CD4-positive, alpha-beta T cell treated with Interferon gamma for 1 hour (primary cell): Measurements from ENCODE around the gene DROSHA.
"Not testable (repeated sequence)": the region's sequence is repeated elsewhere in the genome, so short reads cannot be mapped to it uniquely, and the experiment has no call there.

Source experiments
- DNase-seq: peaks from one replicate; pipeline ENCODE4 v3.0.0-alpha.2; 2020

The DROSHA gene

DNA sequence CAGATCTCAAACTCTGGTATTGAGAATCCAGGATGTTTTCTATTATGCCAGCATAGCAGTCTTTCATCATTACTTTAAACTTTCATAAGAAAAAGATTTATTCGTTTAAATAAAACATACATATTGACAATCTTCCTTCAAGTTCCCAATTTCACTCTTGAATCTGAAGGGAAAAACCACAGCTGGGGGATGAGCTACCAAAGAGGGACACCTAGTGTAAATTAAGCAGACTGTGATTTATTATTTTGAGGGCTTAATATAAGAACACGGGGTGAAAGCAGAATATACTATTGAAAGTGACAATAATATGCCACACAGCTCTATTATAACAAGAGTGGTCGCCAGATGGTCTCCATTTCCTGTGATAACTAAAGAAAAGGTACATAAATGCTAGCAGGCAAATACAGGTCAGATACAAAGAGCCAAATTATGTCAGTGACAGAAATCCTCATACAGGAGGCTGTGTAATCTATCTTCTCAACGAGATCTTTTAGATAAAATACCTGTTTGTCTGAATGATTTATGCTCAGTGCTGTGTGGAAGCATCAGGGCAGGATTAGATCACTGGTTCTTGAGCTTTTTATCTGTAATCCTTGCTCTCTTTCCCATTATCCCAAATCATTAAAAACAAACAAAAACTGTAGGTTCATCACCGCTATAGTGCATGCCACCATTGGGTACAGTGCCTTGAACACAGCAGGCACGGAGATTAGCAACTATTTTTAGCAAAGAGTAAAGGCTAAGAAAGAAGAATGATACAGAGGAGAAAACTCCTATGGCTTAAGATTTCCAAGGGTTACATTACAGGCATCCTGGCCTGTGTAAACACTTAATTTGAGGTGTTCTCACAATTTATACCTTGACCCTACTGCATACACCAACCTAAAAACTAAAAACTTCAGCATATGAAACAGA, 116.6 kb downstream of the DROSHA start:
- no peak for DNase-seq

- no peak for DNase-seq
Observed at GRCh38 chr5:31413030-31413812, 118.7 kb downstream of the DROSHA start.

GRCh38 chr5:31412324-31412723, 119.6 kb downstream of the DROSHA start:
- no peak for DNase-seq

GRCh38 chr5:31410089-31410488, 121.8 kb downstream of the DROSHA start:
- DNase-seq: no peak

GRCh38 chr5:31408814-31409213, 123.1 kb downstream of the DROSHA start:
- no peak for DNase-seq

DNA sequence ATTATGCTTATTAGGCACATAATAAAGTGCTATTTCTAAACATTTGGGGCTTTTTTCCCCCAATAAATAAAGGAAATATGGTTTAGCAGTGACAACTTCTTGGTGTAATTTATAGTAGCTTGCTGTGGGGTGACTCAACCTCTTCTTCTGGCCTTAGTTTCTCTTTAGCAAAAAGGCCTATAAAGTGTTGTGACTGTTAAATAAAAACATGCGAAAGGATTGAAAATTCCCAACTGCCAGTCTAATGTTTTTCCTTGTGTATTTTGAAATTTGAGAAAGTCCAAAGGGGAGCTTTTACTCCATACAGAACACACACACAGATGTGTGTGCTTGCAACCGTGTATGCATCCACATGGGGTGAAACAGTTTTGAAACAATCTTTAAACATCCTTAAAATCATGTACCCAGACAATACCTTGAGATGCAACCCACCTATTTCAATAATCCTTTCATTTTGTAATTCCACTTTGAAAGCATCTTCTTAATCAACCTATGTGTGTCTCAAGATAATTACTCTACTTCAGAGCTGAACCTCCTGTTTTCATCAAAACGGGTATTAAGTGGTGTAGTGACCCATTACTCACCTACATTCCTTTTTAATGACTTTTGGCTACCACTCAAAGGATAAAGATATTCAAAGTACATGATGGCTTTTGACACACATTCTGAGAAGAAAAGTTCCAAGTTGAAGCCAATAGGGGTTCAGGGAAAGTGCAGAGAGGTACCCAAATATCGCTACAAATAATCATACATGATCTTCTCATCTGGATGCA, 123.8 kb downstream of the DROSHA start:
- no peak for DNase-seq

GRCh38 chr5:31404325-31404724, 127.6 kb downstream of the DROSHA start:
- DNase-seq: no peak

DNA sequence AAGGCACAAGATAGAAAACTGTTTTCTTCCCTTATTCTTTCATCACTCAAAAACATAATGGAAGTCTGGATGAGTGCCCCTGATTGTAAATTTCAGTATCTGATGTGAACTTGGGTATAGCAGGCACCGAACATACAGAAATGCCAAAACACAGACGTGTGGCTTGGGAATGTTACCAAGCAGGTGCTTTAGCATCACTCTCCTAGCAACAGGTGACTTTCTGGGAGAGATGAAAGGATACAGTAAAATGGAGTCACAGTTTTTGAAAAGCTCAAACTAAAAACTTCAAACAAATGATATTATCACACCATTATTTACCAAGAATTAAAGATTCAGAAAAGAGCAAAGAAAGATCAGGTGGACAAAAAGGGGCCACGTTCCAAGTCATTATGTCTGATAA, 130.2 kb downstream of the DROSHA start:
- DNase-seq: no peak

- no peak for DNase-seq
Observed at GRCh38 chr5:31397926-31398557, 133.9 kb downstream of the DROSHA start.

- DNase-seq: no peak
Observed at GRCh38 chr5:31396611-31397295, 135.1 kb downstream of the DROSHA start.

DNA sequence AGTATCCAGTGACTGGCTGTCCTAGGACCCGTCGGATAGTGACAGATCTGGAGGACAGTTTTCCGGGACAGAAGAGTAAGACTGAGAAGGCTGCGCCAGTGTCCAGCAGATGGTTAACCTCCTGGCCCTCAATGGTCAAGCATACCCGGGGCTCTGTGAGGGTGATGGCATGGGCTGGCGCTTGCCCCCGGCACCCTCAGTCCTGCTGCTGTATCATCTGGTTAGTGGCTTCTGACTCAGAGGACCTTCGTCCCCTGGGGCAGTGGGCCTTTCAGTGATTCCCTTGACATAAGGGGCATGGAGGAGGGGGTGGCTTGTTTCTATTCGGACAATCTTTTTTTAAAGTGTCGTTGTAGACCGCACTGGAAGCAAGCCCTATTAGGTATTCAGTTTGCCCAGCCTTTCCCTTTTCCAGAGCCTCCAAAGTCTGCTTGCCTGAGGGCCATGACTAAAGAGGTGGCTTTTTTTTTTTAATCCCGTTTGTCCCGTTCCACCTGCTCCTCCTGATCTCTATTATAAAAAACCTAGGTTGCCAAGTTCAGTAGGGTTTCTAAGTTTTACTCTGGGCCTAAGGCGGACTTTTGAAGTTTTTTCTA, 136.3 kb downstream of the DROSHA start:
- DNase-seq: not testable (repeated sequence)

- DNase-seq: no peak
Observed at GRCh38 chr5:31393126-31393525, 138.8 kb downstream of the DROSHA start.

DNA sequence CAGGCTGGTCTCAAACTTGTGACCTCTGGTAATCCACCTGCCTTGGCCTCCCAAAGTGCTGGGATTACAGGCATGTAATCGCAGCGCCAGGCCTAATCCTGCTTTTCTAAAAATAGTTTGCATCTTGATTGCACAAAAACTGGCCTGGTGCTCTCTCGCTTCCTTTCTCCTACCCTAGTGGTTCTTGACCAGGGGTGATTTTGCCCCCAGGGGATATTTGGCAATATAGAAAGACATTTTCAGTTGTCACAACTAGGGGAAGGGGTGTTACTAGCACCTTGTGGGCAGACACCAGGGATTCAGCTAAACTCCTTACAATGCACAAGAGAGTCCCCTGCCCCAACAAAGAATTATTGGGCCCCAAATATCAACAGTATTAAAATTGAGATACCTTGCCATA, 139.8 kb downstream of the DROSHA start:
- DNase-seq: no peak

DNA sequence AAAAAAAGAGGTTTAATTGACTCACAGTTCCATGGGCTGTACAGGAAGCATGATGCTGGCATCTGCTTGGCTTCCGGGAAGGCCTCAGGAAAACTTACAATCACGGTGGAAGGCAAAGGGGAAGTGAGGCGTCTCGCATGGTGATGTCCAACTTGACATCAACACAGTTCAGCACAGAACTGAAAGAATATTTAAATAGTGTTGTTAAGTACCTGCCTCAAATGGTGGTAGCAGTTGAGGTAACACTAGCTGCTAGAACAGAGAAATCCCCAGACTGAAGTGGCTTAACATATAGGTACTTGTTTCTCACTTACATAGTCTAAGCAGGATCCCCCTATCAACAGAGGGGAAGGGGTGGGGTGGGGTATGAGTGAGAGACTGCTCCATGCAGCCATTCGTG, 141.6 kb downstream of the DROSHA start:
- DNase-seq: no peak

DNA sequence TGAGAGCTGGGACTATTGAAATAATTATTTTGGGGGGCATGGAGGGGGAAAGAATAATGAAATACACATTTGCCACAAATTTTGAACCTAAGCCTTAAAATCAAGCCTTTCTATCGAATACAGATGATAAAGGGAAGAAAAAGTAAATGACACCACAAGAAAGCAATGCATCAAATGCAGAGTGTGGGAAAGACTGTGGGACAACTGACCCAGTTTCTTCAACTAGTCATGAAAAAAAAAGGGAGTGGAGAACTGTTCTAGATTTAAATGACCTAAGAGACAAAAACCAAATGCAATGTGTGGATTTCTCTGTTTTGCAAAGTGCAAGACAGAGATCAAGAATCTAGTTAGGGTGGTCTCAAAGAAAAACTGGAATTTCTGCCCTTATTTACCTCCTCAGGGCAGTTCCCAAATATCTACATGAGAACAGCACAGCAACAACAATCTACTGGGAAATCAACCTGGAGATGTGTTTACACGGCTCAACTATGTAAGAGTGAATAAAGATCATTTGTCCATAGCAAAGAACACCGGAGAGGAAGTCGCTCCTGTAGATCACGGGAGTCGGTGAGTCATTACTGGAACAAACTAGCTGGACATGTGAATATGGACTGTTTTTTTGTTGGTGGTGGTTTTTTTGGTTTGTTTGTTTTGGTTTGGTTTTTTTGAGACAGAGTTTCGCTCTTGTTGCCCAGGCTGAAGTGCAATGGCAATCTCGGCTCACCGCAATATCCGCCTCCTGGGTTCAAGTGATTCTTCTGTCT, 145.9 kb downstream of the DROSHA start:
- DNase-seq: no peak

GRCh38 chr5:31383734-31384133, 148.2 kb downstream of the DROSHA start:
- no peak for DNase-seq

DNA sequence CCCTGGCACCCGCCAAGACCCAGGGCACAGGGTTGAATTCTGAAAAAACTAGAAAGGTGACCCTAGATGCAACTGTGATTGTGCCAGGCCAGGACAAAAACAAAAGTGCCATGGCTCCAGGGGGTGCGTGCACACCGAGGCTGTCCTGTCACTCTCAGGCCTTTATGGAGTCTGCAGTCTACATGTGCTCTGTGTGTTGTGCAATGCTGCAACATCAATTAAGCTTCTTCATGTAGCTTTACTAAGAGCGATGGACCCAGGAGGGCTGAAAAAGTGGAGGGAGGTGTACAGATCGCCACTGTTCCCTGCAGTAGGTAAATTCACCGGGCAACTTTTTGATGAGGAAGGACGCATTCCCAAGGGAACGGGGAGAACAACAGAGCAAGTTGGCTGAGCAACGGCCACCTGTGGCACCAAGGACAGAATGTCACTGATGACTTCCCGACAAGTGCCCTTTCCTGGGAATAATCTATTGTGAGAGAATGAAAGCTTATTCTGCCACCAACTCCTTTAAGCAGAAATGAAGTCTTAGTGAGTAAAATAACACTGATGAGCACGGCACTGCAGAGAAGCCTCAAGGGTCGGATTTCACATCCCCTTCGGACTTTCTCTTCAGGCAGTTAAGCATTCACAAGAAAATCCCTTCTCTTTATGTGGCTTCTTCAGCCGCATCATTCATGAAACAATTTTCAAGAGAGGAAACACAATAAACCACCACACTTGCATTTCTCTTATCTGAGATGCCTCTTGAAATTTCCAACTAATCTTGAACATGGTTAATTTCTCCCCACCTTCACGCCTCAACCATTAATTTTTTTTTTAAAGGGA, 149.6 kb downstream of the DROSHA start:
- DNase-seq: no peak

DNA sequence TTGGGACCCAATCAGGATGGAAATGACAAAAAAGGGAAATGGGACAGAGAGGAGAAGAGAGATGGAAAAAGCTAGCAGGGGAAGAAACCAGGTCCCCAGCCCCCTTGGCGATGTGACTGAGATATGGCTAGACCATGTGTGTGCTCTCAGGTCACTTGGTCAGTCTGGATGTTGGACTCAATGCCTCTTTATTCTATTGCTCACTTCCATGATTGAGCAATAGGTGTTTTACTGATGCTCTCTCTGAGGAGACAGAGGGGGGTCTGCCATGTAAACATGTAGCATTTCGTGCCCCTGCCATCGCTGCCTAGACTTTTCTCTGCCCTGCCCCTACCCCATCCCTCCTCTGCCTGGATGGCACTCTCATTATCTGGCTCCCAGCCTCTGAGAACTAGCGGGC, 150.6 kb downstream of the DROSHA start:
- no peak for DNase-seq

DNA sequence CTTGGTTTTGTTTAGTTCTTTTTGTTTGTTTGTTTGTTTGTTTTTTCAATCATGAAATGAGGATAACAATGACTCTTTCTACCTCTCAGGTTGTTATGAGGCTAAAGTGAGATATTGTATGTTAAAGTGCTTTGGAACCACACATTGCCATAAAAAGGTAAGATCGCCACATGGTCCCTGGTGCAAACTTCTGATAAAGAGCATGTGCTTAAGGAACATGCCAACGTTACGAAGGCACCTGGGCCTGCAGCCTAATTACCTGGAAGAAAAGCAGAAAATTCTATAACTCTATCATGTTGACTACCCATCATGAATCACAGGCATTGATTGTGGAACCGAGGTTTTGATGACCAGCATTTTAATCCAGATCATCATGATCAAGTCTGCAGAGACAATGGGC, 151.8 kb downstream of the DROSHA start:
- no peak for DNase-seq

- DNase-seq: no peak
Observed at GRCh38 chr5:31378838-31379237, 153.1 kb downstream of the DROSHA start.
